Left lung (tissue), 10 donors: Measurements from ENCODE around the gene BTBD9. TPM values are rescaled to one million over a fixed set of nuclear protein-coding genes. Genes with fewer than 3 reads are reported as not detected.
"Not testable (repeated sequence)": the region's sequence is repeated elsewhere in the genome, so short reads cannot be mapped to it uniquely, and the experiment has no call there.

Experiments
- ATAC-seq: fragments of 200-7000 bp; cut with Tn5 transposase; one replicate; pipeline ENCODE4 v1.9.1; 2020; ENCODE audit warnings: moderate library complexity
- DNase-seq, 4 donors: peaks; one replicate each; pipeline ENCODE4 v3.0.0-alpha.2; 2013 to 2020
- H3K27ac ChIP-seq, 2 donors: fragments of 200-600 bp; sonication (generic) in 1 of 2; one replicate each; pipeline versions ENCODE4 v1.5.0 to v1.8.0; 2020 to 2021
- H3K27me3 ChIP-seq, 2 donors: fragments of 200-600 bp; sonication (generic) in 1 of 2; one replicate each; pipeline versions ENCODE4 v1.5.0 to v1.8.0; 2020 to 2021
- H3K36me3 ChIP-seq, 2 donors: fragments of 200-600 bp; sonication (generic) in 1 of 2; one replicate each; pipeline versions ENCODE4 v1.5.0 to v1.8.0; 2020 to 2021
- H3K4me1 ChIP-seq, 2 donors: fragments of 200-600 bp; one replicate each; pipeline ENCODE4 v1.8.0; 2021
- H3K4me3 ChIP-seq, 2 donors: fragments of 200-600 bp; sonication (generic) in 1 of 2; one replicate each; pipeline versions ENCODE4 v1.5.0 to v1.8.0; 2020 to 2021; ENCODE audit warnings: mild to moderate bottlenecking in 1 of 2
- H3K9me3 ChIP-seq, 2 donors: fragments of 200-600 bp; sonication (generic) in 1 of 2; one replicate each; pipeline versions ENCODE4 v1.5.0 to v1.8.0; 2020 to 2021
- intact Hi-C, 2 donors: fragments of 100-400 bp; cut with DNase I; formaldehyde crosslinking; loops; one replicate each; pipeline versions ENCODE4 v1.11.2 to v1.14.2; 2022
- polyA plus RNA-seq, 6 donors: library from polyadenylated mRNA; unstranded; fragments of 120-200 nt; gene quantifications; one replicate each; pipeline ENCODE4 v1.2.1, GENCODE V29; 2013; ENCODE audit not compliant: insufficient read length in 6 of 6
- total RNA-seq, 2 donors: library from RNA; stranded (reverse); fragmentation: NEBNext Ultra II Directional; extraction: Animal tissue kit (Norgen Biotek cat#: 25700); gene quantifications; one replicate each; pipeline ENCODE4 v1.2.1, GENCODE V29; 2021
- TF ChIP-seq, protein P1 (sequence below), 2 donors: fragments of 200-600 bp; sonication (generic) in 1 of 2; IDR thresholded peaks; one replicate each; pipeline versions ENCODE4 v1.5.0 to v1.8.0; 2021; ENCODE audit warnings: antibody characterized with exemption in 2 of 2
- donor health status: DM: no; HTN: yes; CAD: no.
- donor health status: DM: no; HTN: no; CAD: no.

BTBD9 gene
- total and polyA plus RNA-seq, 8 donors, result 14.2 to 44.0 (median 16.0) TPM

DNA sequence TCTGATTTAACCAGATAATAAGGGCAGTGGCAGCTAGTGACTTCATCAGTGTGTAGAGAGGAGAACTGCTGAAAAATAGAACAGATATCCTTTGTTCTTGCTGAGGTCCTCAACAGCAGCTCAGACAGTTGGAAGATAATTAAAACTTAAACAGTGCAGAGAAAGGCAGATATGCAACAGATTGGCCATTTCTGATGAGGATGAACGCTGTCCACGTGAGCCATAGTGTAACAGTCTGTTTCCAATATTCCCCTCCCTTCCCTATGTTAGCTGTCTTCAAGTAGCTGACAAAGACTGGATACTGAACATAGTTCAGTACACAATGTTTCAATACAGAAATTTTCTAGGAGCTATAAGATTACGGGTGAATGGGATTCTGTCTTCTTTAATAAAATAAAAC lies 291.4 kb downstream of the BTBD9 start:
- no peaks in the 10 kb centered on the region for H3K36me3 ChIP-seq
- TF ChIP-seq, protein P1, sequence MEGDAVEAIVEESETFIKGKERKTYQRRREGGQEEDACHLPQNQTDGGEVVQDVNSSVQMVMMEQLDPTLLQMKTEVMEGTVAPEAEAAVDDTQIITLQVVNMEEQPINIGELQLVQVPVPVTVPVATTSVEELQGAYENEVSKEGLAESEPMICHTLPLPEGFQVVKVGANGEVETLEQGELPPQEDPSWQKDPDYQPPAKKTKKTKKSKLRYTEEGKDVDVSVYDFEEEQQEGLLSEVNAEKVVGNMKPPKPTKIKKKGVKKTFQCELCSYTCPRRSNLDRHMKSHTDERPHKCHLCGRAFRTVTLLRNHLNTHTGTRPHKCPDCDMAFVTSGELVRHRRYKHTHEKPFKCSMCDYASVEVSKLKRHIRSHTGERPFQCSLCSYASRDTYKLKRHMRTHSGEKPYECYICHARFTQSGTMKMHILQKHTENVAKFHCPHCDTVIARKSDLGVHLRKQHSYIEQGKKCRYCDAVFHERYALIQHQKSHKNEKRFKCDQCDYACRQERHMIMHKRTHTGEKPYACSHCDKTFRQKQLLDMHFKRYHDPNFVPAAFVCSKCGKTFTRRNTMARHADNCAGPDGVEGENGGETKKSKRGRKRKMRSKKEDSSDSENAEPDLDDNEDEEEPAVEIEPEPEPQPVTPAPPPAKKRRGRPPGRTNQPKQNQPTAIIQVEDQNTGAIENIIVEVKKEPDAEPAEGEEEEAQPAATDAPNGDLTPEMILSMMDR (IDR thresholded peaks at IDR 0.05), result no peak
- no peak overlapping the region for H3K27ac ChIP-seq
- intact Hi-C loops, result no loop called here
- H3K4me3 ChIP-seq, result no peak overlapping the region
- H3K9me3 ChIP-seq, result no peaks in the 10 kb centered on the region
- ATAC-seq, result no peak
- no peak for DNase-seq
- H3K4me1 ChIP-seq, result no peaks in the 10 kb centered on the region
- H3K27me3 ChIP-seq, result no peaks in the 10 kb centered on the region

DNA sequence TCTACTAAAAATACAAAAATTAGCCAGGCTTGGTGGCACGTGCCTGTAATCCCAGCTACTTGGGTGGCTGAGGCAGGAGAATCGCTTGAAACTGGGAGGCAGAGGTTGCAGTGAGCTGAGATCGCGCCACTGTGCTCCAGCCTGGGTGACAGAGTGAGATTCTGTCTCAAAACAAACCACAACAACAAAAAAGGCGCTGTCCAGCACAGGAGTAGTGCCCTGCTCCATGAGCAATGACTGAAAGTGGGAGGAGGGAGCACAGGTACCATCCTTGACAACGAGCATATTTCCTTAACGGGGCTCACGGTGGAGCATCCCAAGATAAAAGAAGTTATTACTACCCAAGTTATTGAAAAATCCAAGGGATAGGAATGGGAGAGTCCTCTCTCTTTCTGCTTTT lies 291.9 kb downstream of the BTBD9 start:
- H3K36me3 ChIP-seq, intact Hi-C loops, H3K4me3 ChIP-seq, ATAC-seq, H3K4me1 ChIP-seq, DNase-seq, H3K9me3 ChIP-seq, H3K27ac ChIP-seq, H3K27me3 ChIP-seq: not testable (repeated sequence)

DNA sequence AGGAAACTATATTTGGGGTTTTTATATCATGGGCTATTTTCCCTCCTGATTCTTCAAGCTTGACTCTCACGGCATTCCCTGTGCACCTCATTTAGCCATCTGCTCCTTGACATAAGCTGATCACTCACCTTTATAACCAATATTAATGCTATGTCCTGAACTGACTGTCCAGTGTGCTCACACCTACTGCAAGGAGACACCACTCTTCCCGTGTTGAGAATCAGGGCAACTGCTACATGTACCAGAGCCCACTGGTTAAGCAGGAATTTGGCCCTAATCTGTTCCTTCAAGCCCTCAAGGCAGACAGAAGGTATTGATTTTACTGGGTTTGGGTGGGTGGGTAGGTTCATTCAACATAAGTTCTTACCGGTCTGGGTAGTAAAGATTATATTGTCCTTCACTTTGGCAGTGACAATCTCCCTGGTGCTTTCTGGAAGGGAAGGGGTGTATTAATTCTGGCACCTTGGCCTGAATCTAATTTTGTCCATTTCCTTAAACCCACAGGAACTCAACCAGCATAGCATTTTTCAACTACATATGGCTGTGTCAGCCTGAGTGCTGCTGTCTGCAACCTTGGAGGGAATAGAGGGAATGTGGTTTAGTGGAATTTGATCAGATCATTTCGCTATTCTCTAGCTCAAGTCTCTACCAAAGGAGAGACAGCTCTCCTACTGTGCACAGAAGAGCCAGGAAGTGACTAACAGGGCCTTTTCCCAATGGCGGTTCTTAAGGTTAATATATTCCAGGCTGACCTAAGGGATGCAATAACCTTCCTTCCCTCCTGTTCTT lies 293.2 kb downstream of the BTBD9 start:
- no peaks in the 10 kb centered on the region for H3K27me3 ChIP-seq
- intact Hi-C loops, result no loop called here
- ATAC-seq, result no peak

DNA sequence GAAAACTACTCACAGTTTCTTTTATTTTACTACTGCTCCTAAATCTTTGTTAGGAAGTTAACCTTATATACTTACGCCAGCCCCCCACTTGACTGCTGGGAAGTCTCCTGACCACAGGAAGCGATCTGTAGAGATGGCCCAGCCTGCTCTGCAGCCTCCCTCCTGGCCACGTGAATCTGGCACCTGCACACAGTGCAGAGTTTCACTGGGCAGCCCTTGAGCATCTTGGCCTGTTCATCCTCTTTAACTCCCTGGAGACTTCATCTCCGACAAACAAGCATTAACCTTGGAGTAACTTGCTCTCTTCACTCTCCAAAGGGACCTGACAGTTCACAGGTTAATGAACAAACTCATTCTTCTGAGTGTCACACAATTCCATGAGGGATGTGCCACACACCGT lies 294.1 kb downstream of the BTBD9 start:
- ATAC-seq, result no peak
- Histone ChIP-seq H3K4me1 (no peaks in the 10 kb centered on the region), H3K9me3 (no peaks in the 10 kb centered on the region), H3K27ac (no peak overlapping the region), H3K36me3 (no peaks in the 10 kb centered on the region), H3K27me3 (no peaks in the 10 kb centered on the region), H3K4me3 (no peak overlapping the region)
- no peak for DNase-seq
- intact Hi-C loops, result no loop called here
- TF ChIP-seq, protein P1 (IDR thresholded peaks at IDR 0.05), result no peak

More for the DNA sequence above, 293.2 kb downstream of the BTBD9 start:
- TF ChIP-seq, protein P1 (IDR thresholded peaks at IDR 0.05), result no peak
- no peaks in the 10 kb centered on the region for H3K36me3 ChIP-seq
- no peak for DNase-seq
- no peaks in the 10 kb centered on the region for H3K9me3 ChIP-seq
- H3K4me3 ChIP-seq, result no peak overlapping the region
- H3K27ac ChIP-seq, result no peak overlapping the region
- no peaks in the 10 kb centered on the region for H3K4me1 ChIP-seq

DNA sequence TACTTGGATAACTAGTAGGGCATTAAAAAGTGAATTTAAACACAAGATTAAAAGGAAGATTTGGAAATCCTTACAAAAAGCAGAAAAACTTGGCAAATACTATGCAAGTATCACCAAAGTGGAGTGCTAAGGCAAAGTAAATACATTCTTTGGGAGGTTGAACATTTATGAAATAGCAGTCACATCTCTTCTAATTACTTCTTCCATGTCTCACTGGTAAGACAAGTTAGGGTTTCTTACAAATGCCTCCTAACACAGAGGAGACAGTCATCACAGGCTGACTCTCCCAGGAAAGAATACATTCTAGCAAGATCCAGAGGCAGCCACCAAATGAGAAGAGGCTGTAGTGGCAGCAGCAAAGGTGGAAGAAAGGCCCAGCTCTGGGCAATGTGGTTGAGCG lies 298.2 kb downstream of the BTBD9 start:
- intact Hi-C loops, result no loop called here
- peak; percentile 12 for ATAC-seq
- TF ChIP-seq, protein P1 (IDR thresholded peaks at IDR 0.05), result no peak
- no peaks in the 10 kb centered on the region for H3K9me3 ChIP-seq
- no peak overlapping the region for H3K27ac ChIP-seq
- H3K27me3 ChIP-seq, result no peaks in the 10 kb centered on the region
- H3K36me3 ChIP-seq, result no peaks in the 10 kb centered on the region
- H3K4me3 ChIP-seq, result no peak overlapping the region
- DNase-seq, result no peak
- H3K4me1 ChIP-seq, result no peaks in the 10 kb centered on the region

DNA sequence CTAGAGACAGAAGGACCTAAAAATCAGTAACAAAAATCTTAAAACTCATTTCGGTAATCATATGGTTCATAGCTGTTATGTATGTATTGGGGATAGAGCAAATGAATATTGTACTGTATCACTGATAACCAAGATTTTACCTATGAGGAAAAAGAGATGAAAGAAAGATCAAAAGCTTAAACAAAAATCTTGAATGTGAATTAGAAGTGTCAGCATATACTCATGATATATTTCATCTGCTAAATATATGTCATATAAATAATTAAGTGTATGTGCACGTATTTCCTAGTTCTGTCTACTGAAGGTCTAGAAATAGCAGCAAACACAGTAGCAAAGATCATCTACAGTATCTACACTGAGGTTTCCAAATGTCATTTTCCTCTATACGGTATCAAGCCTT lies 299.8 kb downstream of the BTBD9 start:
- intact Hi-C loops, result no loop called here
- H3K4me1 ChIP-seq, result no peaks in the 10 kb centered on the region

More for the DNA sequence above, 299.8 kb downstream of the BTBD9 start:
- Histone ChIP-seq H3K9me3 (peaks cover 0 to 6% of the 10 kb centered on the region in 2 donors), H3K27ac (no peak overlapping the region), H3K27me3 (no peaks in the 10 kb centered on the region), H3K36me3 (no peaks in the 10 kb centered on the region), H3K4me3 (no peak overlapping the region)
- TF ChIP-seq, protein P1 (IDR thresholded peaks at IDR 0.05), result no peak
- ATAC-seq, result no peak
- DNase-seq, result no peak
